HUES6 (cell line): ENCODE results near the gene CUEDC1.

ENCODE experiments used
- H3K27ac ChIP-seq: 2 replicates; pipeline ENCODE4 v1.7.0; 2013; ENCODE audit warnings: low read depth, mild to moderate bottlenecking, low read length, inconsistent platforms
- H3K27me3 ChIP-seq: 2 replicates; pipeline ENCODE4 v1.6.1; 2013; ENCODE audit warnings: low read length; ENCODE audit not compliant: control insufficient read depth, insufficient read depth
- H3K36me3 ChIP-seq: 2 replicates; pipeline ENCODE4 v1.6.1; 2013; ENCODE audit warnings: low read length; ENCODE audit not compliant: control insufficient read depth, insufficient read depth
- H3K4me1 ChIP-seq: 2 replicates; pipeline ENCODE4 v1.6.1; 2013; ENCODE audit warnings: low read length; ENCODE audit not compliant: control insufficient read depth, insufficient read depth
- H3K4me3 ChIP-seq: 2 replicates; pipeline ENCODE4 v1.5.1; 2013; ENCODE audit warnings: low read depth, low read length
- H3K9ac ChIP-seq: one replicate; pipeline ENCODE4 v1.6.1; 2013; ENCODE audit warnings: mild to moderate bottlenecking, low read length
- H3K9me3 ChIP-seq: 2 replicates; pipeline ENCODE4 v1.6.1; 2013; ENCODE audit warnings: low read depth, low read length; ENCODE audit not compliant: control insufficient read depth, insufficient read depth

The CUEDC1 gene

DNA sequence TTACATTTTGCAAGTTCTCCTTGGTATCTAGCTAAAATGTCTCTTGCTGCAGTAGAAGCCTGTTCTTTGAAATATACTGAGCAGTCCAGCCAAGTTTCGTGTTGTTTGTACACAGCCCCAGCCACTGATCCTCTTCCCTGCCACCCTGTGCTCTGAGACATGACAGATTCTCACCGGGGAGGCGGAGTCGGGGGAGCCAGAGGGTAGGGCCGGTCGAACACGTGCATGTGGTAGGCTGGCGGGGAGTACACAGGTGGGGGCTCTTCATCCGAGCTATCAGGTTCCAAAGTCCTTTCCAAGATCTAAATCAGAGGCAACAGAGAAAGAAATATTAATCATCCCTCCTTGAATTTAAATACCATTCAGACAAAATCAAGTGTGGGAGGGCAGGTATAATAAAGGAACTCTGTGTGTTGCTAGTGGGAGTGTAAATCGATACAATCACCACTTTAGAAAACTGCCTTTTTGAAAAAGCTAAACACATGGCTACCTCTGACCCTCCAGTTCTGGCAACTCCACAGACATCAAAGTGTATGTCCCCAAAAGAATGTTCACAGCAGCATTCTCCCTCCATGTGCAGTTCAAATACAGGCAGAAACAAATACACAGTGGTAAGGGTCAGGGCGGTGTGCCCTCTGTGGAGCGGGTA is 75.7 kb downstream of the CUEDC1 start:
- no peak overlapping the region for H3K4me3 ChIP-seq
- peaks cover 8% of the 10 kb centered on the region; the same call in 1 of the 2 replicates for H3K9me3 ChIP-seq
- peaks cover 62% of the 10 kb centered on the region for H3K4me1 ChIP-seq
- H3K27me3 ChIP-seq = peaks cover 10% of the 10 kb centered on the region; the same call in 1 of the 2 replicates
- H3K27ac ChIP-seq = peak overlapping the region; percentile 46; the same call in 1 of the 2 replicates
- H3K36me3 ChIP-seq = no peaks in the 10 kb centered on the region
- H3K9ac ChIP-seq = peak overlapping the region; percentile 44

DNA sequence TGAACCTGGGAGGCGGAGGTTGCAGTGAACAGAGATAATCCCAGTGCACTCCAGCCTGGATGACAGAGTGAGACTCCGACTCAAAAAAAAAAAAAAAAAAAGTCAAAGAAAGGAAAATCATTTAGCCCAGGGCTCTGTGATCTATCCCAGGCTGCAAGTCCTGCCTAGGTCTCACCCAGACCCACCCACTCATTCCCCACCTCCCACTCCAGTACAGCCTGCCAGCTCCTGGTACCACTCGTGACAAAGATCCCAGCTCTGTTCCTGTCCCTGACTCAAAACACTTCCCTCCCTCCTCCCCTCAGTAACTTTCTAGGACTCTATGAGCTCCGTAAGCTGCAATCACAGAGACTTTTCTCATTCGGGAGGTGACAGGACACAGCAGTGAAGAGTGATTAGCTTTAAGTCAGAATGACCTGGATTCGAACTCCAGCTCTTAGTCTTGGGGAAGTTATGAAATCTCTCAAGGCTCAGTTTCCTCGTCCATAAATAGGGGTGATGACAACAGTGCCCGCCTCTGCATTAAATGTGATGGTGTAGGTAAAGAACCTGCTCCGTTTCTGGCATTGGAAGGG is 77.3 kb downstream of the CUEDC1 start:
- Histone ChIP-seq H3K27me3 (peaks cover 10% of the 10 kb centered on the region; the same call in 1 of the 2 replicates), H3K4me1 (peaks cover 77% of the 10 kb centered on the region), H3K9ac (peak overlapping the region; percentile 6), H3K4me3 (no peak overlapping the region), H3K9me3 (peaks cover 6% of the 10 kb centered on the region; the same call in 1 of the 2 replicates), H3K27ac (no peak overlapping the region), H3K36me3 (no peaks in the 10 kb centered on the region)

DNA sequence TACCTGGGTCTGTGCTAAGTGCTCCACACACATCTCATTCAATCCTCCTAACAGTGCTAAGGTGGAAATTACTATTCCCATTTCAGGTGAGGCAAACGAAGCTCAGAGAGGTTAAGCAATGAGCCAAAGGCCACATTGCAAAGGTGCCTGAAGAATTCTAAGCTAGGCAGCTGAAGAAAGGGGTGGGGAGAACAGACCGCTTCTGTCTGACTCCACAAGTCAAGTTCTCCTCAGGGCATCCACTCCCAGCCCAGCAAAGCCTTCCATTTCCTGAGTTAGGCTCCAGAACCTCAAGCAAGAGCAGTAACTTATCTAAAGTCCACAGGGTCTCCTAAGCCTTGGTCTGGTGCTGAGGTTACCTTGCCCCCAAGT is 78.4 kb downstream of the CUEDC1 start:
- no peak overlapping the region for H3K4me3 ChIP-seq
- peaks cover 10% of the 10 kb centered on the region; the same call in 1 of the 2 replicates for H3K27me3 ChIP-seq
- H3K36me3 ChIP-seq = no peaks in the 10 kb centered on the region
- no peak overlapping the region for H3K9ac ChIP-seq
- no peaks in the 10 kb centered on the region for H3K9me3 ChIP-seq
- peaks cover 81% of the 10 kb centered on the region for H3K4me1 ChIP-seq
- no peak overlapping the region for H3K27ac ChIP-seq

DNA sequence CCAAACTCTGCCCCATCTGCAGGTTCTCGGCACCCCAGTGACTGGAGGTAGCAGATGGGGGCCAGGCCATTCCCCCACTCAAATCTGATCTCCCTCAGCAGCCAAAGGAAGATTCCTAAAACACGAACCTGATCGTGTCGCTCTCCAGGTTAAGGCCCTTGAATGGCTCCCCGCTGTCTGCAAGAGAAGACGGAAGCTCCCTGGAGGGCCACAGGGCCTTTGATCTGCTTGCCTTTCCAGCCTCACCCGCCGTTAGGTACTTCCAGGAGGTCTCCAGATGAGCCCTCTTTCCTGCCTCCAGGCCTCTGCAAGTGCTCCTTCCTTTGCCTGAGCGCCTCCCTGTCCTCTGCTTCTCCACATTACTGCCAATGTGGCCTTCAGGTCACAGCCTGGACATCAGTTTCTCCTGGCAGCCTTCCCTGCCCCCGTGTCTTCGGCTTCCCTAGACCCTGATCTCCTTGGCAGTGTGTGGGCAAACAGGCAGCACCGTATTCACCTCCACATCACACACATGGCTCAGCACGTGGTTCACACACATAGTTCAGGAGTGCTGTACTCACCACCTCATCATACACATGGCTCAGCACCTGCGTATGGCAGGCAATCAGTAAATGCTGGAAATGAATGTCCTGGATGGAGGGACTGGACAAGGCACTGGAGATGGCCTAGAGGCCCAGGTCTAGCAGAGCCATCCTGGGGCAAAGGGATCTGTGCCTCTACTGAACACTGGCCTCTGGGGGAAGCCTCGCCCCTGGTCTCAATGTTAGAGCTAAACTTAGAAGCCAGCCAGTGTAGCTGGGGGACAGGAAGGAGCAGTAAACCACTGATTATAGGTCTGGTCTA is 79.0 kb downstream of the CUEDC1 start:
- H3K4me1 ChIP-seq = peaks cover 76% of the 10 kb centered on the region
- peak overlapping the region; percentile 57 for H3K9ac ChIP-seq
- H3K9me3 ChIP-seq = no peaks in the 10 kb centered on the region
- H3K36me3 ChIP-seq = no peaks in the 10 kb centered on the region
- peaks cover 10% of the 10 kb centered on the region; the same call in 1 of the 2 replicates for H3K27me3 ChIP-seq
- peak overlapping the region; percentile 53; the same call in 1 of the 2 replicates for H3K27ac ChIP-seq
- H3K4me3 ChIP-seq = peak overlapping the region; percentile 22; the same call in 1 of the 2 replicates

DNA sequence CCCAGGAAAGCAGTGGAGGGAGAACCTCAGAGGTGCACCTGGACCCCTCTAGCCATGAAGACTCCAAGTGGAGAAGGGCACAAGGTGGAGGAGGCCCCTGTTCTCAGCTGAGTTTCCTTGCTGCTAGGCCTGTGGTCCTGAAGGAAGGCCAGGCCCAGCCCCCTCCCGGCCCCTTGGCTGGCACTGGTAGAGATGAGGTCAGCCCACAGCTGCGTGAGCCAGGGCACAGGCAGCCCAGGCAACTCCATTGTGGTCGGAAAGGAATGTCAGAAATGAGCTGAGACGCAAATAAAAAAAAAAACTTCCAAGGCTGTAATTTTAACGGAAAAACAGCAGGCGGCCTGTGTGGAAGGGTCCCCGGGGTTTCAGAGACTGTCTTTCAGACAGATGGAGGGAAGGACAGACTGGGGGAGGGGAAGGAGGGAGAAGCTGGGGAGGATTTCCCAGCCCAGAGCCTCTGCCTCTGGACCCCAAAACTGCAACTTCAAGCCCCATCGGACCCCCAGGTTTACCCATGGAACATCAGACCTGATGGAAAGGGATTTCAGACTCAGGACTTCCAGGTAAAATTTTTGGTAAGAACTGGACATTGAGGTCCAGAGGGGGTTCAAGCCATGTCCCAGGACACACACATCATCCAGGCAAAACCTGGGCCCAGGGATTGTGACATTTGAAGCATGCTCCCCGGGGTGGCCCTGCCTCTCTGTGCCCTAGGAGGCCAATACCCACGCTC is 79.8 kb downstream of the CUEDC1 start:
- peak overlapping the region; percentile 53; the same call in 1 of the 2 replicates for H3K27ac ChIP-seq
- H3K36me3 ChIP-seq = no peaks in the 10 kb centered on the region
- H3K9me3 ChIP-seq = no peaks in the 10 kb centered on the region
- H3K27me3 ChIP-seq = peaks cover 10% of the 10 kb centered on the region; the same call in 1 of the 2 replicates
- peaks cover 68% of the 10 kb centered on the region for H3K4me1 ChIP-seq
- H3K4me3 ChIP-seq = peak overlapping the region; percentile 22; the same call in 1 of the 2 replicates
- peak overlapping the region; percentile 57 for H3K9ac ChIP-seq

DNA sequence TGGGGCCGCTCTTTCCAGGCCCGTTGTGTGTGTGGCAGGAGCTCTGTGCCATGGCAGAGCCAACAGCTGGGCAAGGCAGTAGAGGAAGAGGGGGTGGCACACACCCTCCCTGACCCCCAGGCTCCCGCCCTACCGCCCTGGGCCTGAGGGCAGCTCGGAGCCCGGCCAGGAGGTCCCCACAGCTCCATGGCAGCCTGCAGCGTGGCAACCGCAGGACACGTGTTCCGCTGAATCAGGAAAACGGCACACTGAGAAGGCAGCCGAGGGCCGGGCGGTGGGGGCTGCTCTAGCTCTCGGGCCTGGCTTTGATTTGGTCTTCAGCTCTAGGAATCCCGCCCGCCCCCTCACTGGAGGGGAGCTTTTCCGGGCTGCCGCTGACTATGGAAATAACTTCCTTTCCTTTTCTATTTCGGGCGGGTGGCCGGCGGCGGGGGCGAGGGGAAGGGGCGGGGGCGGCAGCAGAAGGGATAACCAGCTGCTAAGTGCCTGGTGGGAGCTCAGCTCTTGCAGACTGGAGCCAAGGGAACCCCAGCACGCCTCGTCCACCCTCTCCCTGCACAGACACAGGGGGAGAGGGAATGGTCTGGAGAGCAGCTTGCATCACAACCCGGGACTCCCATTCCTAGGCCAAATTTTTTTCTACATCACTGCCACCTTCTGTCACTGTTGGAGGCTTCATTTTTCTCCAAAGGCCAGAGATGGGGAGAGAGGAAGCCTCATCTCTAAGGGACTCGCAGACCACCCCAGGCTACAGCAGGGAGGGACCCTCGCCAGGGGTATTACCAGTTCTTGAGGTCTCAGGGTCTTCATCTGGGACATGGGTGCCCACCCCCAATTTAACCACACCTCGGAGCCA is 80.5 kb downstream of the CUEDC1 start:
- peak overlapping the region; percentile 86 for H3K9ac ChIP-seq
- H3K27ac ChIP-seq = peak overlapping the region; percentile 87; the same call in 1 of the 2 replicates
- no peaks in the 10 kb centered on the region for H3K9me3 ChIP-seq
- no peaks in the 10 kb centered on the region for H3K36me3 ChIP-seq
- peaks cover 10% of the 10 kb centered on the region; the same call in 1 of the 2 replicates for H3K27me3 ChIP-seq
- H3K4me1 ChIP-seq = peaks cover 68% of the 10 kb centered on the region
- H3K4me3 ChIP-seq = peak overlapping the region; percentile 19; the same call in 1 of the 2 replicates

GRCh38 chr17:57874058-57874419 is 81.2 kb downstream of the CUEDC1 start:
- Histone ChIP-seq H3K27ac (peak overlapping the region; percentile 87; the same call in 1 of the 2 replicates), H3K9ac (peak overlapping the region; percentile 86)

DNA sequence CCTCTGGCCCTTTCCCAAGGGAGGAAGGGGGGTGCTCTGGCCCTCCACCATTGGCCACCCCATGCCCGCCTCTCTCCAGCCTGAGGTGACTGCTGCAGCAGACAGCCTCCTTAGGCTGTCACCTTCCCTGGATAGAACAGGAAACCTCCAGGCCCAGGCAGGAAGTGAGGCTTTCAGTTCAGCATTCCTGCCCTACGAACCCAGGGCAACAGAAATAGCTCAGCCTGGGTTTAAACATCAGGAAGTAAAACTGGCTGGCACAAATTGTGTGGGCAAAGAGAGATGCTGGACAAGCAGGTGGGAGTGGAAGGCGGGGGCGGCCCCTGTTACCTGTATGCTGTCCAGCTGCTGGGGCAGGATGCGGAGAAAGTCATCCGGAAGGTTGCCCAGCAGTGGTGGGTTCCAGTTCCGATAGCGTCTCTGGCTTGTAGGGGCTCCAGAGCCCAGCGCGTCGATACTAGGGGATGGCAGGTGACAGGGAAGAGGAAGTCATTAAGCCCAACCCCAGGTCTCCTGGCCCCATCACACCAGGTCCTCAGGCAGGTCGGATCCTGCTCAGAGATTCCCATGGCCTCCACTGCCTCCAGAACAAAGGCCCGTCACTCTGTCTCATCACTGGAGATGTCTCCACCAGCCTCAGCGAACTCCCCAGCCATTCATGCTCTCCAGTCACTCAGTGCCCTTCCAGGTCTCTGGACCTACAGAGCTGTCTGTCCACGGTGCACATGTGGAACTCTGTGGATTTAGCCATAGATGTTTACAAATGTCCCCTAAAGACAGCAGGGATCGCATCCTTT is 81.8 kb downstream of the CUEDC1 start:
- H3K4me1 ChIP-seq = peaks cover 69% of the 10 kb centered on the region
- no peaks in the 10 kb centered on the region for H3K9me3 ChIP-seq
- peak overlapping the region; percentile 86 for H3K9ac ChIP-seq
- H3K27ac ChIP-seq = peak overlapping the region; percentile 87; the same call in 1 of the 2 replicates
- H3K27me3 ChIP-seq = peaks cover 10% of the 10 kb centered on the region; the same call in 1 of the 2 replicates
- no peak overlapping the region for H3K4me3 ChIP-seq
- no peaks in the 10 kb centered on the region for H3K36me3 ChIP-seq

More at GRCh38 chr17:57874058-57874419, 81.2 kb downstream of the CUEDC1 start:
- H3K27me3 ChIP-seq = peaks cover 10% of the 10 kb centered on the region; the same call in 1 of the 2 replicates
- H3K4me1 ChIP-seq = peaks cover 67% of the 10 kb centered on the region
- no peaks in the 10 kb centered on the region for H3K9me3 ChIP-seq
- peak overlapping the region; percentile 19; the same call in 1 of the 2 replicates for H3K4me3 ChIP-seq
- H3K36me3 ChIP-seq = no peaks in the 10 kb centered on the region

- Histone ChIP-seq H3K4me1 (peaks cover 71% of the 10 kb centered on the region), H3K36me3 (no peaks in the 10 kb centered on the region; the same call in 1 of the 2 replicates), H3K27me3 (peaks cover 10% of the 10 kb centered on the region; the same call in 1 of the 2 replicates), H3K9me3 (no peaks in the 10 kb centered on the region), H3K27ac (no peak overlapping the region), H3K9ac (no peak overlapping the region), H3K4me3 (no peak overlapping the region)
Measured at GRCh38 chr17:57872536-57872935, 82.7 kb downstream of the CUEDC1 start.
